GM12878 (cell line): ENCODE measurements around the gene UQCRFS1. TPM values are rescaled to one million over a fixed set of nuclear protein-coding genes. Genes with fewer than 3 reads are reported as not detected.

Experiments used
- ATAC-seq: fragments of 200-7000 bp; cut with Tn5 transposase; 3 replicates; pipeline ENCODE4 v1.9.1; 2020; ENCODE audit warnings: mild to moderate bottlenecking, moderate library complexity
- BruUV-seq: library from RNA; stranded (reverse); fragments of 400-500 nt; replicated peaks from 2 replicates; lab custom pipeline; 2021; lab: Mats Ljungman, UMichigan
- CTCF ChIA-PET: fragments of 300-600 bp; sonication (Branson Sonifier 250); formaldehyde crosslinking; extraction: SDS; loops from one replicate; lab custom pipeline; 2021; ENCODE audit warnings: inconsistent platforms; lab: Yijun Ruan, JAX
- POLR2A ChIA-PET: fragments of 350-600 bp; formaldehyde crosslinking; extraction: SDS; loops from one replicate; lab custom pipeline; 2021; ENCODE audit warnings: inconsistent platforms; lab: Charles Lee
- RAD21 ChIA-PET: fragments of 300-600 bp; sonication (Branson Sonifier 250); formaldehyde crosslinking; loops from one replicate; lab custom pipeline; 2023; ENCODE audit warnings: antibody characterized with exemption; ENCODE audit not compliant: unreplicated experiment; lab: Charles Lee
- SMC1A ChIA-PET: fragments of 300-600 bp; sonication (Branson Sonifier 250); formaldehyde crosslinking; loops from one replicate; lab custom pipeline; 2023; ENCODE audit not compliant: unreplicated experiment, uncharacterized antibody; lab: Charles Lee
- DNase-seq: peaks from one replicate; pipeline ENCODE4 v3.0.0-alpha.2; 2011; ENCODE audit warnings: low read depth, low spot score
- FAIRE-seq: peaks from 3 replicates; lab custom pipeline; 2011; peaks lifted over from hg19 to GRCh38; lab: Jason Lieb, UNC
- H2AFZ ChIP-seq: 2 replicates; pipeline ENCODE4 v1.6.0; 2011; ENCODE audit warnings: low read depth, low read length, control low read depth; ENCODE audit not compliant: control insufficient read depth
- H3K27ac ChIP-seq: 2 replicates; pipeline ENCODE4 v1.5.1; 2011; ENCODE audit warnings: control low read depth; ENCODE audit not compliant: control insufficient read depth, insufficient read depth
- H3K27me3 ChIP-seq, 2 experiments: replicated peaks in 1 of 2; 2 replicates each; pipeline versions ENCODE4 v1.6.0 to v1.6.1; 2011; ENCODE audit warnings: low read length in 1 of 2; ENCODE audit not compliant: control insufficient read depth in 2 of 2, insufficient read depth in 2 of 2
- H3K36me3 ChIP-seq, 2 experiments: 2 replicates each; pipeline ENCODE4 v1.5.1; 2011; ENCODE audit warnings: low read length in 1 of 2; ENCODE audit not compliant: control insufficient read depth in 2 of 2, insufficient read depth in 2 of 2
- H3K4me1 ChIP-seq: 2 replicates; pipeline ENCODE4 v1.6.1; 2011; ENCODE audit warnings: mild to moderate bottlenecking, low read length, moderate library complexity, mixed read lengths; ENCODE audit not compliant: control insufficient read depth, insufficient read depth
- H3K4me2 ChIP-seq: 2 replicates; pipeline ENCODE4 v1.6.0; 2011; ENCODE audit warnings: control low read depth; ENCODE audit not compliant: control insufficient read depth, insufficient read depth
- H3K4me3 ChIP-seq: fragments of 200-600 bp; sonication (generic); 2 replicates; pipeline ENCODE4 v1.5.1; 2016
- H3K79me2 ChIP-seq: 2 replicates; pipeline ENCODE4 v1.6.0; 2011; ENCODE audit warnings: low read length; ENCODE audit not compliant: control insufficient read depth, insufficient read depth
- H3K9ac ChIP-seq: 2 replicates; pipeline ENCODE4 v1.8.0; 2011; ENCODE audit warnings: low read length, control low read depth, mixed read lengths; ENCODE audit not compliant: control insufficient read depth, insufficient read depth
- H3K9me3 ChIP-seq: replicated peaks from 3 replicates; pipeline ENCODE4 v1.5.1; 2011; ENCODE audit warnings: mild to moderate bottlenecking, low read length; ENCODE audit not compliant: control insufficient read depth, insufficient read depth
- H4K20me1 ChIP-seq: 2 replicates; pipeline ENCODE4 v1.6.0; 2011; ENCODE audit not compliant: control insufficient read depth, insufficient read depth
- CBX3 ChIP-seq: fragments of 200-600 bp; sonication (generic); IDR thresholded peaks from 2 replicates; pipeline ENCODE4 v1.6.1; 2016; ENCODE audit warnings: low read depth, borderline replicate concordance
- CUX1 ChIP-seq: IDR thresholded peaks from 2 replicates; pipeline ENCODE4 v1.6.1; 2012; ENCODE audit warnings: improper control_type of control experiment, low read depth, low read length; ENCODE audit not compliant: insufficient replicate concordance
- IRF4 ChIP-seq: IDR thresholded peaks from 2 replicates; pipeline ENCODE4 v1.6.1; 2011; ENCODE audit warnings: low read depth, low read length
- MTA3 ChIP-seq: IDR thresholded peaks from 2 replicates; pipeline ENCODE4 v1.6.1; 2012; ENCODE audit warnings: low read length, inconsistent platforms, borderline replicate concordance
- MYC ChIP-seq: IDR thresholded peaks from 2 replicates; pipeline ENCODE4 v1.6.1; 2011; ENCODE audit warnings: mild to moderate bottlenecking, low read length, moderate library complexity, inconsistent platforms; ENCODE audit not compliant: insufficient read depth, insufficient replicate concordance, insufficient read length, severe bottlenecking
- NKRF ChIP-seq: fragments of 450-650 bp; conservative IDR thresholded peaks from 2 replicates; pipeline ENCODE4 v1.6.1; 2017; ENCODE audit warnings: mild to moderate bottlenecking, moderate library complexity
- SMC3 ChIP-seq: IDR thresholded peaks from 2 replicates; pipeline ENCODE4 v1.6.1; 2011; ENCODE audit warnings: low read length, improper control_type of control experiment, borderline replicate concordance
- SPI1 ChIP-seq: IDR thresholded peaks from 2 replicates; pipeline ENCODE4 v1.6.1; 2011; ENCODE audit warnings: low read depth, mild to moderate bottlenecking, low read length, moderate library complexity, borderline replicate concordance; ENCODE audit not compliant: insufficient read depth
- TCF7 ChIP-seq: IDR thresholded peaks from 2 replicates; pipeline ENCODE4 v1.6.1; 2014; ENCODE audit warnings: antibody characterized with exemption, borderline replicate concordance
- WGBS: methylation state at CpG from one replicate; pipeline ENCODE4 v1.1.6; 2016; ENCODE audit warnings: low lambda C conversion rate; ENCODE audit not compliant: insufficient replicate concordance, insufficient coverage; ENCODE audit errors: missing lambda C conversion rate; 5-methylcytosine and 5-hydroxymethylcytosine counted together
- in situ Hi-C: fragments of 300-500 bp; cut with MboI; formaldehyde crosslinking; loops from 9 replicates; pipeline ENCODE4 v1.14.3; 2018; ENCODE audit warnings: mixed read lengths
- intact Hi-C: fragments of 100-400 bp; cut with micrococcal nuclease; formaldehyde crosslinking; loops from one replicate; pipeline ENCODE4 v1.14.2; 2022; ENCODE audit not compliant: unreplicated experiment
- polyA plus RNA-seq, 11 experiments: library from polyadenylated mRNA; depleted of rRNA in 4 of 11; unstranded in 6 of 11; stranded (reverse) in 5 of 11; fragments of >200 nt; fragmentation: Nextera tagmentation in 4 of 11; fragmentation: Illumina TruSeq in 1 of 11; extraction: Ambion mirVana in 4 of 11; extraction: Trizol in 1 of 11; gene quantifications; 1 replicate in 1 of 11; 2 replicates in 10 of 11; pipeline versions ENCODE4 v1.2.1 to v1.2.3, GENCODE V29; 2011 to 2016; ENCODE audit warnings: inconsistent platforms in 2 of 11, missing spikeins in 2 of 11, low read depth in 1 of 11
- total RNA-seq, 4 experiments: library from RNA; depleted of rRNA in 3 of 4; stranded (reverse); fragments of >200 nt in 3 of 4; fragmentation: Illumina TruSeq in 1 of 4; extraction: Trizol in 1 of 4; gene quantifications; 2 replicates each; pipeline versions ENCODE4 v1.2.1 to v1.2.3, GENCODE V29; 2013 to 2021

The UQCRFS1 gene
- total and polyA plus RNA-seq, 10 of the 15 experiments (the other 5 are each of a cell fraction or from before 2014, with no cell fraction given): 9.3 to 125 (median 67.9) TPM

- RAD21 ChIA-PET: interaction anchor here (1.9 kb wide), 1 partner anchor 383 kb away, joined by 7 read pairs; no protein-coding TSS in a partner anchor
- H3K4me1 ChIP-seq: no peaks in the 10 kb centered on the region
- no peak for ATAC-seq
- in situ Hi-C loops (no loop called here), intact Hi-C loops (loop anchor here (5.0 kb wide), 1 partner anchor 525 kb away; no protein-coding TSS in a partner anchor)
- FAIRE-seq: no peak
- no peak overlapping the region for H2AFZ ChIP-seq
- H3K4me2 ChIP-seq: no peak overlapping the region
- BruUV-seq: no TSS peak
- WGBS: 0% methylated on average over 2 of the region's 2 CpGs
- CTCF ChIA-PET: interaction anchor here (1.2 to 4.3 kb wide), 4 partner anchors 10 to 525 kb away, joined by 3 to 34 read pairs (median 7); no protein-coding TSS in a partner anchor
- no peak overlapping the region for H3K4me3 ChIP-seq
- no peaks in the 10 kb centered on the region for H3K79me2 ChIP-seq
- no peaks in the 10 kb centered on the region for H4K20me1 ChIP-seq
- no peaks in the 10 kb centered on the region for H3K36me3 ChIP-seq
- SMC1A ChIA-PET: interaction anchor here (1.0 kb wide), 1 partner anchor 383 kb away, joined by 3 read pairs; no protein-coding TSS in a partner anchor
- no peaks in the 10 kb centered on the region for H3K27me3 ChIP-seq
- no peaks in the 10 kb centered on the region; the same call in 2 of the 3 replicates for H3K9me3 ChIP-seq
- DNase-seq: no peak
- TF ChIP-seq MYC (no peak), CUX1 (no peak), IRF4 (no peak), SPI1 (no peak), TCF7 (no peak), MTA3 (no peak), CBX3 (no peak), SMC3 (no peak), NKRF (no peak)
- H3K9ac ChIP-seq: no peak overlapping the region
- POLR2A ChIA-PET: no interaction called here
- H3K27ac ChIP-seq: no peak overlapping the region
Measured at GRCh38 chr19:29262085-29262484, 49.1 kb upstream of the UQCRFS1 start.
